WI38 (cell line): Measurements from ENCODE around the gene TRIM44.
"Not testable (repeated sequence)": the region's sequence is repeated elsewhere in the genome, so short reads cannot be mapped to it uniquely, and the experiment has no call there.

ENCODE experiments used
- H3K4me3 ChIP-seq: 2 replicates; pipeline ENCODE4 v1.5.1; 2011; ENCODE audit warnings: low read depth, mild to moderate bottlenecking, control low read depth, low read length
- CTCF ChIP-seq: IDR thresholded peaks from 2 replicates; pipeline ENCODE4 v1.5.1; 2012; ENCODE audit warnings: low read depth, mild to moderate bottlenecking, control low read depth, low read length

TRIM44 gene

GRCh38 chr11:35825386-35825785 lies 162.8 kb downstream of the TRIM44 start:
- TF ChIP-seq CTCF = no peak
- no peak overlapping the region for H3K4me3 ChIP-seq

- TF ChIP-seq CTCF = no peak
- no peak overlapping the region for H3K4me3 ChIP-seq
Measured at GRCh38 chr11:35826006-35826405, 163.4 kb downstream of the TRIM44 start.

- TF ChIP-seq CTCF = no peak
- H3K4me3 ChIP-seq = no peak overlapping the region
Measured at GRCh38 chr11:35826949-35827348, 164.4 kb downstream of the TRIM44 start.

- H3K4me3 ChIP-seq = no peak overlapping the region
- no peak for TF ChIP-seq CTCF
Measured at GRCh38 chr11:35836205-35836604, 173.6 kb downstream of the TRIM44 start.

GRCh38 chr11:35838071-35838470 lies 175.5 kb downstream of the TRIM44 start:
- no peak for TF ChIP-seq CTCF
- H3K4me3 ChIP-seq = no peak overlapping the region

- H3K4me3 ChIP-seq = not testable (repeated sequence)
Measured at GRCh38 chr11:35838697-35839367, 176.3 kb downstream of the TRIM44 start.

GRCh38 chr11:35839368-35840161 lies 177.0 kb downstream of the TRIM44 start:
- no peak for TF ChIP-seq CTCF
- no peak overlapping the region for H3K4me3 ChIP-seq
